ENCODE results near the gene VPS45.

The VPS45 gene

GRCh38 chr1:150073516-150073915 is 5.9 kb downstream of the VPS45 start:
- H3K9me3 ChIP-seq (ENCODE audit: severe bottlenecking) = no peaks in the 10 kb centered on the region
- no peak overlapping the region for H3K4me3 ChIP-seq (ENCODE audit: low read depth, low read length)
- peaks cover 72% of the 10 kb centered on the region for H3K36me3 ChIP-seq
- DNase-seq = no peak
- no peak overlapping the region for H3K27ac ChIP-seq
- TF ChIP-seq CTCF (IDR thresholded peaks at IDR 0.05; ENCODE audit: low read depth, low read length) = no peak
- no peaks in the 10 kb centered on the region for H3K27me3 ChIP-seq (ENCODE audit: insufficient read depth, low read depth, severe bottlenecking)

GRCh38 chr1:150076066-150076465 is 8.5 kb downstream of the VPS45 start:
- TF ChIP-seq CTCF (IDR thresholded peaks at IDR 0.05; ENCODE audit: low read depth, low read length) = no peak
- no peak overlapping the region for H3K4me3 ChIP-seq (ENCODE audit: low read depth, low read length)
- no peak for DNase-seq
- no peak overlapping the region for H3K27ac ChIP-seq
- H3K36me3 ChIP-seq = peaks cover 81% of the 10 kb centered on the region
- H3K27me3 ChIP-seq (ENCODE audit: insufficient read depth, low read depth, severe bottlenecking) = no peaks in the 10 kb centered on the region
- no peaks in the 10 kb centered on the region for H3K9me3 ChIP-seq (ENCODE audit: severe bottlenecking)

- Histone ChIP-seq H3K9me3 (ENCODE audit: severe bottlenecking) (no peaks in the 10 kb centered on the region), H3K4me3 (ENCODE audit: low read depth, low read length) (no peak overlapping the region), H3K27me3 (ENCODE audit: insufficient read depth, low read depth, severe bottlenecking) (no peaks in the 10 kb centered on the region), H3K36me3 (peaks cover 88% of the 10 kb centered on the region), H3K27ac (no peak overlapping the region)
- DNase-seq = no peak
- no peak for TF ChIP-seq CTCF (IDR thresholded peaks at IDR 0.05; ENCODE audit: low read depth, low read length)
Observed at GRCh38 chr1:150076985-150077384, 9.4 kb downstream of the VPS45 start.

GRCh38 chr1:150080784-150081183 is 13.2 kb downstream of the VPS45 start:
- Histone ChIP-seq H3K4me3 (ENCODE audit: low read depth, low read length) (no peak overlapping the region), H3K36me3 (peaks cover 86% of the 10 kb centered on the region), H3K27me3 (ENCODE audit: insufficient read depth, low read depth, severe bottlenecking) (no peaks in the 10 kb centered on the region), H3K9me3 (ENCODE audit: severe bottlenecking) (no peaks in the 10 kb centered on the region), H3K27ac (no peak overlapping the region)
- TF ChIP-seq CTCF (IDR thresholded peaks at IDR 0.05; ENCODE audit: low read depth, low read length) = no peak
- DNase-seq = no peak

- Histone ChIP-seq H3K36me3 (peaks cover 80% of the 10 kb centered on the region), H3K27me3 (ENCODE audit: insufficient read depth, low read depth, severe bottlenecking) (no peaks in the 10 kb centered on the region), H3K4me3 (ENCODE audit: low read depth, low read length) (no peak overlapping the region), H3K27ac (no peak overlapping the region), H3K9me3 (ENCODE audit: severe bottlenecking) (no peaks in the 10 kb centered on the region)
- no peak for DNase-seq
- TF ChIP-seq CTCF (IDR thresholded peaks at IDR 0.05; ENCODE audit: low read depth, low read length) = no peak
Observed at GRCh38 chr1:150082494-150082893, 14.9 kb downstream of the VPS45 start.

GRCh38 chr1:150083907-150084306 is 16.3 kb downstream of the VPS45 start:
- H3K36me3 ChIP-seq = peaks cover 78% of the 10 kb centered on the region

More at GRCh38 chr1:150083907-150084306, 16.3 kb downstream of the VPS45 start:
- no peak for TF ChIP-seq CTCF (IDR thresholded peaks at IDR 0.05; ENCODE audit: low read depth, low read length)
- DNase-seq = no peak
- no peak overlapping the region for H3K4me3 ChIP-seq (ENCODE audit: low read depth, low read length)
- H3K27ac ChIP-seq = no peak overlapping the region
- no peaks in the 10 kb centered on the region for H3K27me3 ChIP-seq (ENCODE audit: insufficient read depth, low read depth, severe bottlenecking)
- H3K9me3 ChIP-seq (ENCODE audit: severe bottlenecking) = no peaks in the 10 kb centered on the region

All from WERI-Rb-1 (cell line).